Tibial artery (tissue), 4 donors: Measurements from ENCODE around the gene CMSS1.

Source experiments
- DNase-seq, 2 donors: peaks; one replicate each; pipeline ENCODE4 v3.0.0-alpha.2; 2019
- H3K27ac ChIP-seq, 2 donors: fragments of 200-600 bp; sonication (generic) in 1 of 2; 1 replicate in 1 of 2; 2 replicates in 1 of 2; pipeline ENCODE4 v1.5.1; 2018 to 2019; ENCODE audit warnings: mild to moderate bottlenecking in 1 of 2
- H3K27me3 ChIP-seq, 2 donors: fragments of 200-600 bp; sonication (generic) in 1 of 2; one replicate each; pipeline versions ENCODE4 v1.5.1 to v1.6.0; 2016 to 2019
- H3K36me3 ChIP-seq, 3 donors: fragments of 200-600 bp; sonication (generic) in 2 of 3; one replicate each; pipeline ENCODE4 v1.5.1; 2016 to 2019; ENCODE audit warnings: mild to moderate bottlenecking in 2 of 3
- H3K4me1 ChIP-seq, 4 donors: fragments of 200-600 bp; sonication (generic) in 2 of 4; 1 replicate in 3 of 4; 2 replicates in 1 of 4; pipeline ENCODE4 v1.5.1; 2016 to 2019
- H3K4me3 ChIP-seq, 2 donors: fragments of 200-600 bp; sonication (generic) in 1 of 2; 1 replicate in 1 of 2; 2 replicates in 1 of 2; pipeline ENCODE4 v1.5.1; 2018 to 2019; ENCODE audit warnings: mild to moderate bottlenecking in 2 of 2
- H3K9me3 ChIP-seq, 3 donors: fragments of 200-600 bp; sonication (generic) in 1 of 3; one replicate each; pipeline ENCODE4 v1.5.1; 2016 to 2019
- intact Hi-C: fragments of 100-400 bp; cut with DNase I; formaldehyde crosslinking; loops from one replicate; pipeline ENCODE4 v1.15.0; 2023; ENCODE audit warnings: low total_unique reads
- TF ChIP-seq, protein P1 (sequence below), 2 experiments: fragments of 200-600 bp in 1 of 2; fragments of 450-650 bp in 1 of 2; IDR thresholded peaks; one replicate each; pipeline ENCODE4 v1.5.1; 2017 to 2019; ENCODE audit warnings: antibody characterized with exemption in 2 of 2, mild to moderate bottlenecking in 1 of 2, moderate library complexity in 1 of 2

CMSS1 gene

GRCh38 chr3:100102757-100103156 is 285.1 kb downstream of the CMSS1 start:
- intact Hi-C loops = loop anchor here (10.0 kb wide), 1 partner anchor 52 kb away; no protein-coding TSS in a partner anchor
- peaks cover 0 to 83% (median 51%) of the 10 kb centered on the region in 4 donors for H3K4me1 ChIP-seq
- no peak overlapping the region for H3K4me3 ChIP-seq
- TF ChIP-seq, protein P1, sequence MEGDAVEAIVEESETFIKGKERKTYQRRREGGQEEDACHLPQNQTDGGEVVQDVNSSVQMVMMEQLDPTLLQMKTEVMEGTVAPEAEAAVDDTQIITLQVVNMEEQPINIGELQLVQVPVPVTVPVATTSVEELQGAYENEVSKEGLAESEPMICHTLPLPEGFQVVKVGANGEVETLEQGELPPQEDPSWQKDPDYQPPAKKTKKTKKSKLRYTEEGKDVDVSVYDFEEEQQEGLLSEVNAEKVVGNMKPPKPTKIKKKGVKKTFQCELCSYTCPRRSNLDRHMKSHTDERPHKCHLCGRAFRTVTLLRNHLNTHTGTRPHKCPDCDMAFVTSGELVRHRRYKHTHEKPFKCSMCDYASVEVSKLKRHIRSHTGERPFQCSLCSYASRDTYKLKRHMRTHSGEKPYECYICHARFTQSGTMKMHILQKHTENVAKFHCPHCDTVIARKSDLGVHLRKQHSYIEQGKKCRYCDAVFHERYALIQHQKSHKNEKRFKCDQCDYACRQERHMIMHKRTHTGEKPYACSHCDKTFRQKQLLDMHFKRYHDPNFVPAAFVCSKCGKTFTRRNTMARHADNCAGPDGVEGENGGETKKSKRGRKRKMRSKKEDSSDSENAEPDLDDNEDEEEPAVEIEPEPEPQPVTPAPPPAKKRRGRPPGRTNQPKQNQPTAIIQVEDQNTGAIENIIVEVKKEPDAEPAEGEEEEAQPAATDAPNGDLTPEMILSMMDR (IDR thresholded peaks at IDR 0.05) = no peak
- H3K27ac ChIP-seq = peak overlapping the region; percentile 61 to 64
- no peaks in the 10 kb centered on the region for H3K36me3 ChIP-seq
- H3K9me3 ChIP-seq = no peaks in the 10 kb centered on the region
- no peak for DNase-seq
- H3K27me3 ChIP-seq = no peaks in the 10 kb centered on the region

DNA sequence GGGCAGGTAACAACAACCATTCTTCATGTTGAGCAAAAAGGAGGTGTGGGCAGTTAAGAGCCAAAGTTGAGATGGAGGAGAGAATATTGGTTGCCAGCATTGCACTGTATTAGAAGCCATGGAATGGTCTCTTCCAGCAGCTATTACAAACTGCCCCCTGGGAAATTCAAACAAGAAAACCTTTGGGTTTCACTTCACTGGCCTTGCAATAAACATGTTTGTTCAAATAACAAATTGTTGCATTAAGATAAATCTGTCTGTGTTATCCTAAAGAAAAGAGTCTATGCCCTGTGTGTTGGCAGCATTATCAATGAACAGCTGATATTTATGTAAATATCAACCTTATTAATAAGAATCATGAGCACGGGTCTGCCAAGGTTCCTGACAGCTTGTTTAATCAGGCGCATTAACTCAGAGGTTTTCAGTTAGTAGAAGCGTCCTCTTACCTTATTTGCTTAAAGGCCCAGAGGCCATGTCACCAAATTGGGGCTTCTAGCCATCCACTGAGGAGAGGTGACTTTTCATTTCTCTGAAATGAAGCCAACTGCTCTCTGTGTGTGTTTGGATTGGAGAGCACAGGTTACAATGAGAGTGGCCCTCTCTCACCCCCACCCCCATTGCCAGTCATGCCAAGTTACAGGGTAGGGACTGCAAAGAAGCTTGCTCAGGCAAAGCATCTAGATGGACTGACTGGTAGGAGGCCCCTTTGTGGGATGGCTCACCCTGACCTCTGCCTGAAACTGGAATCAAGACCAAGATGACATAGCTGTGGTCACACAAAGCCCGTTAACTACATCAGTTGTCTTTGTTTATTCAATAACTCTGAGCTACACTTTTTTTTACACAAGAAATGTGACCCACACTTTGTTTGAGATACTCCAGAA is 286.1 kb downstream of the CMSS1 start:
- H3K27me3 ChIP-seq = no peaks in the 10 kb centered on the region
- peak overlapping the region; percentile 61 to 64 for H3K27ac ChIP-seq
- peaks cover 0 to 83% (median 45%) of the 10 kb centered on the region in 4 donors for H3K4me1 ChIP-seq
- TF ChIP-seq, protein P1 (IDR thresholded peaks at IDR 0.05) = no peak
- no peak for DNase-seq
- H3K4me3 ChIP-seq = no peak overlapping the region
- no peaks in the 10 kb centered on the region for H3K36me3 ChIP-seq
- intact Hi-C loops = loop anchor here (10.0 kb wide), 1 partner anchor 51 kb away; no protein-coding TSS in a partner anchor
- H3K9me3 ChIP-seq = no peaks in the 10 kb centered on the region

DNA sequence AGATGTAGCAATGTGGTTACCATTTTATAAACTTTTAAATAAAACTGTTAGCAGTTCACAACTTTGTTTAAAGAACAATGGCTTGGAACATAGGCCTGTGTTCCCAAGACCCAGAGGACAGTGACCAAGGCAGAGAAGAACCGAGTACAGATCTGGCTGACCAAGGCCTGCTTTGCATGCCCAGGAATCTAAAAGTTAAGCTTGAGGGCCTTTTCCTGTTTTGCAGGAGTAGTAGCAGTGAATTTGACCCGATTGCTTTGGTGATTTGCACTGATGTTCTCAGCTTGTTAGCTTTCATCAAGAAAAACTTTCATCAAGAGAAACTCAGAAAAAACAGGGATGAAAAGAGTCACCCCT is 286.8 kb downstream of the CMSS1 start:
- peak overlapping the region; percentile 61 to 64 for H3K27ac ChIP-seq
- no peaks in the 10 kb centered on the region for H3K27me3 ChIP-seq
- H3K4me1 ChIP-seq = peaks cover 0 to 83% (median 42%) of the 10 kb centered on the region in 4 donors
- intact Hi-C loops = loop anchor here (10.0 kb wide), 1 partner anchor 50 kb away; no protein-coding TSS in a partner anchor
- no peak for DNase-seq
- no peaks in the 10 kb centered on the region for H3K36me3 ChIP-seq
- H3K4me3 ChIP-seq = no peak overlapping the region
- no peaks in the 10 kb centered on the region for H3K9me3 ChIP-seq
- TF ChIP-seq, protein P1 (IDR thresholded peaks at IDR 0.05) = no peak

- peaks cover 0 to 83% (median 41%) of the 10 kb centered on the region in 4 donors for H3K4me1 ChIP-seq
- peak overlapping the region; percentile 61 to 64 for H3K27ac ChIP-seq
- DNase-seq = no peak
- H3K36me3 ChIP-seq = no peaks in the 10 kb centered on the region
- H3K27me3 ChIP-seq = no peaks in the 10 kb centered on the region
- intact Hi-C loops = loop anchor here (10.0 kb wide), 1 partner anchor 50 kb away; no protein-coding TSS in a partner anchor
- no peak overlapping the region for H3K4me3 ChIP-seq
- TF ChIP-seq, protein P1 (IDR thresholded peaks at IDR 0.05) = no peak
- no peaks in the 10 kb centered on the region for H3K9me3 ChIP-seq
Measured at GRCh38 chr3:100104817-100105413, 287.3 kb downstream of the CMSS1 start.

GRCh38 chr3:100105501-100105900 is 287.8 kb downstream of the CMSS1 start:
- peaks cover 0 to 83% (median 46%) of the 10 kb centered on the region in 4 donors for H3K4me1 ChIP-seq
- H3K27me3 ChIP-seq = no peaks in the 10 kb centered on the region
- no peak overlapping the region for H3K4me3 ChIP-seq
- H3K9me3 ChIP-seq = no peaks in the 10 kb centered on the region
- peak overlapping the region; percentile 61 to 64 for H3K27ac ChIP-seq
- intact Hi-C loops = loop anchor here (10.0 kb wide), 1 partner anchor 49 kb away; no protein-coding TSS in a partner anchor
- DNase-seq = no peak
- no peaks in the 10 kb centered on the region for H3K36me3 ChIP-seq
- TF ChIP-seq, protein P1 (IDR thresholded peaks at IDR 0.05) = no peak
